ENCODE data around the gene P3H1. TPM values are rescaled to one million over a fixed set of nuclear protein-coding genes. Genes with fewer than 3 reads are reported as not detected.

P3H1 gene
- total and polyA plus RNA-seq, 2 donors (not counting 1 experiment from before 2014, with no cell fraction given) = 42.2 to 51.3 TPM

GRCh38 chr1:42741706-42742105, 25.1 kb downstream of the P3H1 start:
- H3K4me2 ChIP-seq (replicated peaks; ENCODE audit: low read depth, low read length, poor library complexity, severe bottlenecking) = no peak overlapping the region
- no peaks in the 10 kb centered on the region for H3K79me2 ChIP-seq (ENCODE audit: control insufficient read depth, insufficient read depth, low read length)
- H3K4me3 ChIP-seq (ENCODE audit: control extremely low read depth in 1 of 5, extremely low read depth in 1 of 5, insufficient read depth in 1 of 5, low read depth in 2 of 5, low read length in 4 of 5) = no peak overlapping the region
- no peak overlapping the region for H3K4me3 Mint-ChIP-seq
- H3K27me3 Mint-ChIP-seq = no peaks in the 10 kb centered on the region
- 88% methylated on average over 4 of the region's 4 CpGs for WGBS (ENCODE audit: insufficient coverage)
- no peak overlapping the region for H2AFZ ChIP-seq (ENCODE audit: insufficient read depth, low read depth, low read length, poor library complexity, severe bottlenecking)
- ChIA-PET CTCF (no interaction called here), POLR2A (no interaction called here)
- H3K27ac ChIP-seq (ENCODE audit: low read length in 2 of 2) = no peak overlapping the region
- H3K9me3 ChIP-seq (ENCODE audit: control extremely low read depth in 1 of 3, control insufficient read depth in 2 of 3, insufficient read depth in 1 of 3, low read length in 2 of 3) = no peaks in the 10 kb centered on the region
- H3K36me3 ChIP-seq (replicated peaks in 1 of 2; ENCODE audit: control extremely low read depth in 1 of 2, control insufficient read depth in 1 of 2, extremely low read depth in 1 of 2, insufficient read depth in 2 of 2, low read length in 1 of 2) = peaks cover 0 to 9% of the 10 kb centered on the region in 2 experiments
- no peak for DNase-seq
- peaks cover 9 to 13% of the 10 kb centered on the region in 2 donors for H3K4me1 ChIP-seq (ENCODE audit: control insufficient read depth in 2 of 2, insufficient read depth in 2 of 2, low read length in 2 of 2)
- no peaks in the 10 kb centered on the region for H4K20me1 ChIP-seq (ENCODE audit: control insufficient read depth, insufficient read depth, low read length, poor library complexity, severe bottlenecking)
- no peak overlapping the region for H3K9ac ChIP-seq (ENCODE audit: low read length)
- no peaks in the 10 kb centered on the region for H3K9me3 Mint-ChIP-seq (ENCODE audit: insufficient read depth)
- H3K4me1 Mint-ChIP-seq = peaks cover 8% of the 10 kb centered on the region
- intact Hi-C loops (cut with micrococcal nuclease) = no loop called here
- no peaks in the 10 kb centered on the region for H3K27me3 ChIP-seq (replicated peaks in 1 of 4; ENCODE audit: control extremely low read depth in 1 of 4, control insufficient read depth in 3 of 4, insufficient read depth in 4 of 4, low read length in 3 of 4)
- no peak overlapping the region for H3K27ac Mint-ChIP-seq
- TF ChIP-seq CTCF (IDR thresholded peaks at IDR 0.05) (no peak), EZH2 (IDR thresholded peaks at IDR 0.05; ENCODE audit: borderline replicate concordance, insufficient read depth, low read depth, low read length, poor library complexity, severe bottlenecking) (no peak)
- ATAC-seq (ENCODE audit: low read depth) = no peak

- CTCF ChIA-PET = no interaction called here
- intact Hi-C loops (cut with micrococcal nuclease) = no loop called here
These were observed 25.8 kb downstream of the P3H1 start for GRCh38 chr1:42740851-42741580.

More at GRCh38 chr1:42740851-42741580, 25.8 kb downstream of the P3H1 start:
- ATAC-seq (ENCODE audit: low read depth) (no peak), DNase-seq (no peak)
- Histone ChIP-seq H2AFZ (ENCODE audit: insufficient read depth, low read depth, low read length, poor library complexity, severe bottlenecking) (no peak overlapping the region), H3K27ac (ENCODE audit: low read length in 2 of 2) (no peak overlapping the region), H3K9me3 (ENCODE audit: control extremely low read depth in 1 of 3, control insufficient read depth in 2 of 3, insufficient read depth in 1 of 3, low read length in 2 of 3) (no peaks in the 10 kb centered on the region), H3K4me3 (ENCODE audit: control extremely low read depth in 1 of 5, extremely low read depth in 1 of 5, insufficient read depth in 1 of 5, low read depth in 2 of 5, low read length in 4 of 5) (no peak overlapping the region), H3K9ac (ENCODE audit: low read length) (no peak overlapping the region), H3K79me2 (ENCODE audit: control insufficient read depth, insufficient read depth, low read length) (no peaks in the 10 kb centered on the region), H3K36me3 (replicated peaks in 1 of 2; ENCODE audit: control extremely low read depth in 1 of 2, control insufficient read depth in 1 of 2, extremely low read depth in 1 of 2, insufficient read depth in 2 of 2, low read length in 1 of 2) (peaks cover 0 to 4% of the 10 kb centered on the region in 2 experiments), H4K20me1 (ENCODE audit: control insufficient read depth, insufficient read depth, low read length, poor library complexity, severe bottlenecking) (no peaks in the 10 kb centered on the region), H3K4me2 (replicated peaks; ENCODE audit: low read depth, low read length, poor library complexity, severe bottlenecking) (no peak overlapping the region), H3K27me3 (replicated peaks in 1 of 4; ENCODE audit: control extremely low read depth in 1 of 4, control insufficient read depth in 3 of 4, insufficient read depth in 4 of 4, low read length in 3 of 4) (no peaks in the 10 kb centered on the region), H3K4me1 (ENCODE audit: control insufficient read depth in 2 of 2, insufficient read depth in 2 of 2, low read length in 2 of 2) (peaks cover 10 to 16% of the 10 kb centered on the region in 2 donors)
- peaks cover 8% of the 10 kb centered on the region for H3K4me1 Mint-ChIP-seq
- WGBS (ENCODE audit: insufficient coverage) = 92% methylated on average over 11 of the region's 19 CpGs
- H3K27me3 Mint-ChIP-seq = no peaks in the 10 kb centered on the region
- no peaks in the 10 kb centered on the region for H3K9me3 Mint-ChIP-seq (ENCODE audit: insufficient read depth)
- POLR2A ChIA-PET = no interaction called here
- no peak for TF ChIP-seq EZH2 (IDR thresholded peaks at IDR 0.05; ENCODE audit: borderline replicate concordance, insufficient read depth, low read depth, low read length, poor library complexity, severe bottlenecking)
- no peak for TF ChIP-seq CTCF (IDR thresholded peaks at IDR 0.05)
- H3K27ac Mint-ChIP-seq = no peak overlapping the region
- H3K4me3 Mint-ChIP-seq = no peak overlapping the region

Measured in B cell (primary cell).